HepG2 (cell line): ENCODE measurements around the gene IFT80. TPM values are rescaled to one million over a fixed set of nuclear protein-coding genes. Genes with fewer than 3 reads are reported as not detected.

Experiments
- ATAC-seq: fragments of 200-7000 bp; cut with Tn5 transposase; 3 replicates; pipeline ENCODE4 v1.9.1; 2020; ENCODE audit warnings: mild to moderate bottlenecking, moderate library complexity
- BruUV-seq: library from RNA; stranded (reverse); fragments of 400-500 nt; replicated peaks from 2 replicates; lab custom pipeline; 2021; lab: Mats Ljungman, UMichigan
- CTCF ChIA-PET: fragments of 300-600 bp; formaldehyde crosslinking; extraction: SDS; loops from one replicate; lab custom pipeline; 2021; ENCODE audit warnings: low total read pairs, inconsistent platforms, low intra/inter-chr PET ratio; lab: Yijun Ruan, JAX
- POLR2A ChIA-PET: fragments of 350-600 bp; sonication (Branson Sonifier 250); formaldehyde crosslinking; loops from one replicate; lab custom pipeline; 2020; ENCODE audit warnings: antibody characterized with exemption, inconsistent platforms; lab: Yijun Ruan, JAX
- DNase-seq: peaks from one replicate; pipeline ENCODE4 v3.0.0-alpha.2; 2015; ENCODE audit warnings: low spot score
- FAIRE-seq: peaks from 3 replicates; lab custom pipeline; 2011; peaks lifted over from hg19 to GRCh38; lab: Jason Lieb, UNC
- H2AFZ ChIP-seq: one replicate; pipeline ENCODE4 v1.6.1; 2011; ENCODE audit warnings: low read length, inconsistent platforms
- H3K27ac ChIP-seq: fragments of 300-600 bp; 3 replicates; pipeline ENCODE4 v1.8.0; 2011; ENCODE audit warnings: mixed run types, mild to moderate bottlenecking, mixed read lengths, low read length, inconsistent platforms; ENCODE audit not compliant: insufficient read depth; ENCODE audit errors: extremely low read length
- H3K27me3 ChIP-seq, 2 experiments: fragments of 200-600 bp in 1 of 2; 2 replicates in 1 of 2; 3 replicates in 1 of 2; pipeline versions ENCODE4 v1.6.0 to v1.8.0; 2011; ENCODE audit warnings: low read length in 2 of 2, mild to moderate bottlenecking in 2 of 2, moderate library complexity in 2 of 2, inconsistent platforms in 1 of 2; ENCODE audit not compliant: insufficient read depth in 2 of 2, control insufficient read depth in 1 of 2
- H3K36me3 ChIP-seq, 2 experiments: fragments of 200-600 bp in 1 of 2; replicated peaks in 1 of 2; 2 replicates in 1 of 2; 3 replicates in 1 of 2; pipeline versions ENCODE4 v1.5.1 to v1.8.0; 2011; ENCODE audit warnings: low read length in 2 of 2, inconsistent platforms in 1 of 2; ENCODE audit not compliant: insufficient read depth in 2 of 2, control insufficient read depth in 1 of 2
- H3K4me1 ChIP-seq: 2 replicates; pipeline ENCODE4 v1.5.1; 2012; ENCODE audit warnings: low read length, inconsistent platforms; ENCODE audit not compliant: insufficient read depth
- H3K4me2 ChIP-seq: 2 replicates; pipeline ENCODE4 v1.6.0; 2011; ENCODE audit warnings: low read depth, low read length, inconsistent platforms
- H3K4me3 ChIP-seq, 3 experiments: fragments of 200-600 bp in 1 of 3; sonication (generic), shearing (Covaris generic) in 1 of 3; replicated peaks in 1 of 3; 2 replicates each; pipeline ENCODE4 v1.5.1; 2011 to 2016; ENCODE audit warnings: low read length in 3 of 3, inconsistent platforms in 2 of 3, low read depth in 2 of 3, mild to moderate bottlenecking in 2 of 3, control low read depth in 1 of 3, mixed read lengths in 1 of 3; ENCODE audit not compliant: insufficient read depth in 1 of 3
- H3K79me2 ChIP-seq: one replicate; pipeline ENCODE4 v1.6.1; 2011; ENCODE audit warnings: low read length, inconsistent platforms; ENCODE audit not compliant: insufficient read depth
- H3K9ac ChIP-seq: 2 replicates; pipeline ENCODE4 v1.6.0; 2011; ENCODE audit warnings: mild to moderate bottlenecking, low read depth, low read length, inconsistent platforms; ENCODE audit not compliant: insufficient read depth
- H3K9me3 ChIP-seq: 2 replicates; pipeline ENCODE4 v1.5.1; 2012; ENCODE audit warnings: mild to moderate bottlenecking, low read length
- H4K20me1 ChIP-seq: 2 replicates; pipeline ENCODE4 v1.6.0; 2011; ENCODE audit warnings: inconsistent platforms, mild to moderate bottlenecking, low read length, moderate library complexity; ENCODE audit not compliant: insufficient read depth
- NFKBIZ ChIP-seq: IDR thresholded peaks from 2 replicates; pipeline ENCODE4 v1.6.1; 2018; ENCODE audit warnings: missing genetic modification reagents, missing compliant biosample characterization
- NFYB ChIP-seq: sonication (generic); formaldehyde crosslinking; IDR thresholded peaks from 2 replicates; pipeline ENCODE4 v1.4.0; 2020; ENCODE audit warnings: missing genetic modification reagents
- SETDB1 ChIP-seq: sonication (generic); formaldehyde crosslinking; IDR thresholded peaks from 2 replicates; pipeline ENCODE4 v1.5.1; 2020; ENCODE audit warnings: missing genetic modification reagents, mild to moderate bottlenecking, borderline replicate concordance
- TBX2 ChIP-seq: sonication (generic); formaldehyde crosslinking; IDR thresholded peaks from 2 replicates; pipeline ENCODE4 v1.5.0; 2020; ENCODE audit warnings: missing genetic modification reagents, mild to moderate bottlenecking, borderline replicate concordance
- TMF1 ChIP-seq: sonication (generic); formaldehyde crosslinking; IDR thresholded peaks from 2 replicates; pipeline ENCODE4 v1.8.1; 2022; ENCODE audit warnings: low read depth, missing genetic modification reagents
- WGBS: methylation state at CpG from one replicate; pipeline ENCODE4 v1.1.6; 2017; ENCODE audit warnings: low lambda C conversion rate; 5-methylcytosine and 5-hydroxymethylcytosine counted together
- in situ Hi-C: cut with HindIII; loops from 2 replicates; pipeline ENCODE4 v1.10.0; 2017; ENCODE audit warnings: low pct_unique_long_range_greater_than_20kb; ENCODE audit not compliant: extremely low pct_ligation_motif_present
- intact Hi-C: fragments of 100-400 bp; cut with micrococcal nuclease; formaldehyde crosslinking; loops from one replicate; pipeline ENCODE4 v1.10.0; 2022; ENCODE audit not compliant: unreplicated experiment
- polyA plus RNA-seq, 8 experiments: library from polyadenylated mRNA; depleted of rRNA in 3 of 8; stranded (reverse) in 7 of 8; unstranded in 1 of 8; fragments of >200 nt; fragmentation: Illumina TruSeq in 4 of 8; extraction: Trizol in 4 of 8; gene quantifications; 2 replicates each; pipeline versions ENCODE4 v1.2.1 to v1.2.3, GENCODE V29; 2011 to 2016; ENCODE audit warnings: low read depth in 4 of 8, missing spikeins in 1 of 8, mixed read lengths in 1 of 8; ENCODE audit not compliant: insufficient read depth in 1 of 8
- total RNA-seq, 5 experiments: library from RNA; depleted of rRNA; stranded (reverse); fragments of >200 nt; fragmentation: Illumina TruSeq; extraction: Trizol; gene quantifications; 2 replicates each; pipeline ENCODE4 v1.2.3, GENCODE V29; 2016; ENCODE audit warnings: low read depth in 1 of 5

Gene IFT80
- total and polyA plus RNA-seq, 2 of the 13 experiments (the other 11 are each of a cell fraction or from before 2014, with no cell fraction given), result 11.4 to 15.7 TPM

DNA sequence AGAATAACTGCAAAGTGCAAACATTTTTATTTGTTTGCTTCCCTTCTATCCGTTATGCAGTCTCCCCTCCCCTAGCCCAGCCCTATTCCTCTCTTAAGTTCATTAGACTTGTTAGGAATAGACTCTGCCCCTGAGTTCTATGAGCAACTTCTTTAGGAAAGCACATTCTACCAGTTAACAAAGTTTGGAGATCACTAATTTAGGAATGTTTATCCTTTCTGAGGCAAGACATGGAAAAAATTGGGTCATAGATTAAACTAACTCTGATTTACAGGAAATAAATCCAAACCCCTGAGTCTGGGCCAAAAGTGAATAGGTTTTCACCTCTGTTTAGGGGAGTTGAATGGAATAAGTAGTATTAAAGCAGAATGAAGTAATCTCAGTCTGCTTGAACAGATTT, 139.4 kb downstream of the IFT80 start:
- no peak for FAIRE-seq
- TF ChIP-seq TBX2 (CRISPR knock-in tag) (no peak), NFYB (CRISPR knock-in tag) (no peak)
- ATAC-seq, result no peak

GRCh38 chr3:160257606-160258005, 141.4 kb downstream of the IFT80 start:
- H4K20me1 ChIP-seq, result no peaks in the 10 kb centered on the region
- H3K79me2 ChIP-seq, result no peaks in the 10 kb centered on the region
- H3K4me2 ChIP-seq, result no peak overlapping the region
- H3K27me3 ChIP-seq, result no peaks in the 10 kb centered on the region
- no TSS peak for BruUV-seq
- CTCF ChIA-PET, result no interaction called here
- 68% methylated on average over 2 of the region's 2 CpGs for WGBS
- no peak for FAIRE-seq
- in situ Hi-C loops (no loop called here), intact Hi-C loops (no loop called here)
- H3K9me3 ChIP-seq, result no peaks in the 10 kb centered on the region
- no peak overlapping the region for H3K9ac ChIP-seq
- POLR2A ChIA-PET, result no interaction called here
- no peak for ATAC-seq
- no peak for TF ChIP-seq NFKBIZ (CRISPR knock-in tag)
- TF ChIP-seq TMF1 (CRISPR knock-in tag), result no peak
- TF ChIP-seq SETDB1, result no peak
- DNase-seq, result no peak
- H2AFZ ChIP-seq, result no peak overlapping the region
- H3K27ac ChIP-seq, result no peak overlapping the region
- H3K4me1 ChIP-seq, result no peaks in the 10 kb centered on the region
- no peaks in the 10 kb centered on the region for H3K36me3 ChIP-seq
- H3K4me3 ChIP-seq, result no peak overlapping the region

More for the DNA sequence above, 139.4 kb downstream of the IFT80 start:
- in situ Hi-C loops (no loop called here), intact Hi-C loops (no loop called here)
- POLR2A ChIA-PET, result no interaction called here
- H3K4me3 ChIP-seq, result no peak overlapping the region
- H2AFZ ChIP-seq, result no peak overlapping the region
- no peak for DNase-seq
- no TSS peak for BruUV-seq
- no peak overlapping the region for H3K27ac ChIP-seq
- CTCF ChIA-PET, result no interaction called here
- no peaks in the 10 kb centered on the region for H3K27me3 ChIP-seq
- 72% methylated on average over 1 of the region's 1 CpG for WGBS
- no peaks in the 10 kb centered on the region for H3K4me1 ChIP-seq
- H3K4me2 ChIP-seq, result no peak overlapping the region
- H3K9me3 ChIP-seq, result no peaks in the 10 kb centered on the region
- no peaks in the 10 kb centered on the region for H3K79me2 ChIP-seq
- no peaks in the 10 kb centered on the region for H3K36me3 ChIP-seq
- no peak overlapping the region for H3K9ac ChIP-seq
- H4K20me1 ChIP-seq, result no peaks in the 10 kb centered on the region
